ENCODE measurements around the gene HAL. TPM values are rescaled to one million over a fixed set of nuclear protein-coding genes. Genes with fewer than 3 reads are reported as not detected.

The HAL gene
- total RNA-seq, 1 experiment from 2014 or later, result 1.5 TPM

GRCh38 chr12:95959107-95959506 is 37.0 kb downstream of the HAL start:
- BruUV-seq (replicated peaks), result no TSS peak
- H3K9ac ChIP-seq (ENCODE audit: low read length), result no peak overlapping the region
- POLR2A ChIA-PET (ENCODE audit: unreplicated experiment), result interaction anchor here (0.6 kb wide), 2 partner anchors 41 to 226 kb away, joined by 4 to 9 read pairs; no protein-coding TSS in a partner anchor

GRCh38 chr12:95956557-95957145 is 39.5 kb downstream of the HAL start:
- no peaks in the 10 kb centered on the region for H3K79me2 ChIP-seq (ENCODE audit: low read length)
- intact Hi-C loops (cut with micrococcal nuclease), result no loop called here
- no peaks in the 10 kb centered on the region for H4K20me1 ChIP-seq (ENCODE audit: low read length)
- no peaks in the 10 kb centered on the region for H3F3A ChIP-seq (ENCODE audit: low read length, unreplicated experiment)
- no peak for TF ChIP-seq CTCF (conservative IDR thresholded peaks at IDR 0.05; ENCODE audit: low read depth, low read length)
- TF ChIP-seq EZH2phosphoT487 (IDR thresholded peaks at IDR 0.05; ENCODE audit: borderline replicate concordance, low read length), result no peak
- no peak for TF ChIP-seq EZH2 (IDR thresholded peaks at IDR 0.05; ENCODE audit: low read length, unreplicated experiment)
- no peaks in the 10 kb centered on the region for H3K27me3 ChIP-seq (ENCODE audit: low read length)
- H3K36me3 ChIP-seq (ENCODE audit: low read depth, low read length), result no peaks in the 10 kb centered on the region
- H3K4me2 ChIP-seq (ENCODE audit: low read length), result no peak overlapping the region
- POLR2A ChIA-PET (ENCODE audit: unreplicated experiment), result no interaction called here
- no peak overlapping the region for H3K4me3 ChIP-seq (ENCODE audit: low read length)
- DNase-seq (no peak), ATAC-seq (no peak)
- H3K4me1 ChIP-seq (ENCODE audit: insufficient read depth, low read length), result peaks cover 4% of the 10 kb centered on the region; the same call in 1 of the 2 replicates
- H3K9me3 ChIP-seq (ENCODE audit: low read length), result no peaks in the 10 kb centered on the region
- H3K27ac ChIP-seq (ENCODE audit: low read length), result no peak overlapping the region
- no peak overlapping the region for H3K9ac ChIP-seq (ENCODE audit: low read length)
- no peaks in the 10 kb centered on the region for H3K9me2 ChIP-seq (replicated peaks; ENCODE audit: low read length)
- no TSS peak for BruUV-seq (replicated peaks)
- no peak overlapping the region for H2AFZ ChIP-seq (ENCODE audit: low read length)
- CTCF ChIA-PET, result interaction anchor here (0.7 kb wide), 1 partner anchor 11 kb away, joined by 3 read pairs; no protein-coding TSS in a partner anchor

More at GRCh38 chr12:95959107-95959506, 37.0 kb downstream of the HAL start:
- intact Hi-C loops (cut with micrococcal nuclease), result loop anchor here (1.0 kb wide), 2 partner anchors 41 to 100 kb away; no protein-coding TSS in a partner anchor
- H3K4me3 ChIP-seq (ENCODE audit: low read length), result no peak overlapping the region
- no peaks in the 10 kb centered on the region for H3F3A ChIP-seq (ENCODE audit: low read length, unreplicated experiment)
- H3K27ac ChIP-seq (ENCODE audit: low read length), result no peak overlapping the region
- no peaks in the 10 kb centered on the region for H4K20me1 ChIP-seq (ENCODE audit: low read length)
- H2AFZ ChIP-seq (ENCODE audit: low read length), result no peak overlapping the region
- TF ChIP-seq EZH2 (IDR thresholded peaks at IDR 0.05; ENCODE audit: low read length, unreplicated experiment), result no peak
- TF ChIP-seq CTCF (conservative IDR thresholded peaks at IDR 0.05; ENCODE audit: low read depth, low read length), result peak; percentile 50
- no peaks in the 10 kb centered on the region for H3K36me3 ChIP-seq (ENCODE audit: low read depth, low read length)
- H3K4me1 ChIP-seq (ENCODE audit: insufficient read depth, low read length), result no peaks in the 10 kb centered on the region
- H3K9me3 ChIP-seq (ENCODE audit: low read length), result no peaks in the 10 kb centered on the region
- H3K79me2 ChIP-seq (ENCODE audit: low read length), result no peaks in the 10 kb centered on the region
- H3K27me3 ChIP-seq (ENCODE audit: low read length), result no peaks in the 10 kb centered on the region
- peak; percentile 92 for ATAC-seq
- H3K9me2 ChIP-seq (replicated peaks; ENCODE audit: low read length), result no peaks in the 10 kb centered on the region
- H3K4me2 ChIP-seq (ENCODE audit: low read length), result no peak overlapping the region
- CTCF ChIA-PET, result interaction anchor here (0.6 to 1.4 kb wide), 10 partner anchors 16 to 372 kb away, joined by 3 to 11 read pairs (median 4); partner anchors contain the start of genes AMDHD1 and CCDC38
- DNase-seq, result peak; percentile 49

- Histone ChIP-seq H3K9ac (ENCODE audit: low read length) (no peak overlapping the region), H3K9me2 (replicated peaks; ENCODE audit: low read length) (no peaks in the 10 kb centered on the region), H3K4me2 (ENCODE audit: low read length) (no peak overlapping the region), H3K79me2 (ENCODE audit: low read length) (no peaks in the 10 kb centered on the region), H3K4me1 (ENCODE audit: insufficient read depth, low read length) (peaks cover 7% of the 10 kb centered on the region; the same call in 1 of the 2 replicates), H2AFZ (ENCODE audit: low read length) (no peak overlapping the region), H3F3A (ENCODE audit: low read length, unreplicated experiment) (no peaks in the 10 kb centered on the region), H3K36me3 (ENCODE audit: low read depth, low read length) (no peaks in the 10 kb centered on the region), H3K9me3 (ENCODE audit: low read length) (no peaks in the 10 kb centered on the region), H3K27ac (ENCODE audit: low read length) (no peak overlapping the region), H3K27me3 (ENCODE audit: low read length) (no peaks in the 10 kb centered on the region), H4K20me1 (ENCODE audit: low read length) (no peaks in the 10 kb centered on the region), H3K4me3 (ENCODE audit: low read length) (no peak overlapping the region)
- TF ChIP-seq EZH2phosphoT487 (IDR thresholded peaks at IDR 0.05; ENCODE audit: borderline replicate concordance, low read length) (no peak), CTCF (conservative IDR thresholded peaks at IDR 0.05; ENCODE audit: low read depth, low read length) (no peak), EZH2 (IDR thresholded peaks at IDR 0.05; ENCODE audit: low read length, unreplicated experiment) (no peak)
- CTCF ChIA-PET, result no interaction called here
- intact Hi-C loops (cut with micrococcal nuclease), result no loop called here
- no peak for ATAC-seq
- POLR2A ChIA-PET (ENCODE audit: unreplicated experiment), result no interaction called here
- DNase-seq, result no peak
- BruUV-seq (replicated peaks), result no TSS peak
These were observed 40.5 kb downstream of the HAL start for GRCh38 chr12:95955549-95956159.

All from PC-3 (cell line).